ENCODE measurements around the gene SYTL3. TPM values are rescaled to one million over a fixed set of nuclear protein-coding genes. Genes with fewer than 3 reads are reported as not detected.

The SYTL3 gene
- total RNA-seq, 4 donors from 2014 or later, result 4.8 to 10.1 (median 7.6) TPM

GRCh38 chr6:158606935-158607334 lies 42.9 kb upstream of the SYTL3 start:
- Histone ChIP-seq H3K9me3 (no peaks in the 10 kb centered on the region), H3K36me3 (peaks cover 23 to 67% (median 62%) of the 10 kb centered on the region in 4 donors), H3K4me1 (peaks cover 0 to 12% (median 3%) of the 10 kb centered on the region in 4 donors), H3K27me3 (no peaks in the 10 kb centered on the region), H3K27ac (replicated peaks in 1 of 4) (no peak overlapping the region), H3K4me3 (no peak overlapping the region)
- no peak for TF ChIP-seq POLR2AphosphoS5 (IDR thresholded peaks at IDR 0.05)
- no peak for TF ChIP-seq CTCF (IDR thresholded peaks at IDR 0.05)
- TF ChIP-seq EP300 (IDR thresholded peaks at IDR 0.05), result no peak
- no peak for TF ChIP-seq POLR2A (IDR thresholded peaks at IDR 0.05; ENCODE audit: low read depth)
- intact Hi-C loops (cut with DNase I), result loop anchor here (5.0 kb wide), 1 partner anchor 385 kb away; no protein-coding TSS in a partner anchor
- DNase-seq (ENCODE audit: extremely low spot score), result no peak
- 96% methylated on average over 6 of the region's 7 CpGs for WGBS

- H3K36me3 ChIP-seq, result peaks cover 23 to 73% (median 64%) of the 10 kb centered on the region in 4 donors
- no peak overlapping the region for H3K27ac ChIP-seq (replicated peaks in 1 of 4)
- H3K4me3 ChIP-seq, result no peak overlapping the region
- DNase-seq (ENCODE audit: extremely low spot score), result no peak
- TF ChIP-seq POLR2A (IDR thresholded peaks at IDR 0.05; ENCODE audit: low read depth), result no peak
- no peak for TF ChIP-seq CTCF (IDR thresholded peaks at IDR 0.05)
- TF ChIP-seq EP300 (IDR thresholded peaks at IDR 0.05), result no peak
- TF ChIP-seq POLR2AphosphoS5 (IDR thresholded peaks at IDR 0.05), result no peak
- intact Hi-C loops (cut with DNase I), result loop anchor here (5.0 kb wide), 1 partner anchor 385 kb away; no protein-coding TSS in a partner anchor
- no peaks in the 10 kb centered on the region for H3K9me3 ChIP-seq
- 95% methylated on average over 7 of the region's 14 CpGs for WGBS
- H3K4me1 ChIP-seq, result peaks cover 0 to 12% (median 3%) of the 10 kb centered on the region in 4 donors
- H3K27me3 ChIP-seq, result no peaks in the 10 kb centered on the region
These were observed 42.3 kb upstream of the SYTL3 start for GRCh38 chr6:158607411-158608170.

DNA sequence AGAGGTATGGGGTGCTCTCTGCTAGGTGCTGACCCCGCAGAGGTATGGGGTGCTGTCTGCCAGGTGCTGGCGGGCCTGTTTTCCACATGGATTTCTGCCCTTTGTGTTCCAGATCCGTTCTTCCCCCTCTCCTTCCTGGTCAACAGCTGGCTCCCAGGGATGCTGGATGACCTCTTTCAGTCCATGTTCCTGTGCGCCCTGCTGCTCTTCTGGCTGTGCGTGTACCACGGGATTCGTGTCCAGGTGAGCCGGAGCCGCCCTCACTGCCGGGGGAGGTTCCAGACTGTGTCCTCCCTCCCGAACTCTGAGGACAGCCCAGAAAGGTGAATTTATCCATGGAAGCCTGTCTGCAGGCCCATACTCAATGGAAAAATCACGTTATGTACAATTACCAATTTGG lies 41.6 kb upstream of the SYTL3 start:
- peaks cover 0 to 12% (median 3%) of the 10 kb centered on the region in 4 donors for H3K4me1 ChIP-seq
- H3K27ac ChIP-seq (replicated peaks in 1 of 4), result no peak overlapping the region
- intact Hi-C loops (cut with DNase I), result loop anchor here (5.0 kb wide), 1 partner anchor 386 kb away; no protein-coding TSS in a partner anchor
- H3K9me3 ChIP-seq, result no peaks in the 10 kb centered on the region
- H3K4me3 ChIP-seq, result no peak overlapping the region
- 96% methylated on average over 11 of the region's 12 CpGs for WGBS
- no peak for DNase-seq (ENCODE audit: extremely low spot score)
- peaks cover 23 to 79% (median 64%) of the 10 kb centered on the region in 4 donors for H3K36me3 ChIP-seq
- H3K27me3 ChIP-seq, result no peaks in the 10 kb centered on the region
- TF ChIP-seq POLR2A (IDR thresholded peaks at IDR 0.05; ENCODE audit: low read depth), result no peak
- no peak for TF ChIP-seq POLR2AphosphoS5 (IDR thresholded peaks at IDR 0.05)
- TF ChIP-seq CTCF (IDR thresholded peaks at IDR 0.05), result no peak
- TF ChIP-seq EP300 (IDR thresholded peaks at IDR 0.05), result no peak

GRCh38 chr6:158609455-158610155 lies 40.2 kb upstream of the SYTL3 start:
- Histone ChIP-seq H3K4me3 (no peak overlapping the region), H3K9me3 (no peaks in the 10 kb centered on the region), H3K27ac (replicated peaks in 1 of 4) (no peak overlapping the region), H3K4me1 (peaks cover 0 to 12% (median 3%) of the 10 kb centered on the region in 4 donors), H3K27me3 (no peaks in the 10 kb centered on the region), H3K36me3 (peaks cover 23 to 91% (median 64%) of the 10 kb centered on the region in 4 donors)
- 88% methylated on average over 11 of the region's 13 CpGs for WGBS
- no peak for DNase-seq (ENCODE audit: extremely low spot score)
- TF ChIP-seq CTCF (IDR thresholded peaks at IDR 0.05) (no peak), EP300 (IDR thresholded peaks at IDR 0.05) (no peak), POLR2AphosphoS5 (IDR thresholded peaks at IDR 0.05) (no peak), POLR2A (IDR thresholded peaks at IDR 0.05; ENCODE audit: low read depth) (no peak)
- intact Hi-C loops (cut with DNase I), result loop anchor here (5.0 kb wide), 1 partner anchor 387 kb away; no protein-coding TSS in a partner anchor
